NAMALWA (cell line): ENCODE measurements around the gene ZNF160.
"Not testable (repeated sequence)": the region's sequence is repeated elsewhere in the genome, so short reads cannot be mapped to it uniquely, and the experiment has no call there.

Experiments
- DNase-seq: peaks from one replicate; pipeline ENCODE4 v3.0.0-alpha.2; 2015; ENCODE audit warnings: low spot score

The ZNF160 gene

DNA sequence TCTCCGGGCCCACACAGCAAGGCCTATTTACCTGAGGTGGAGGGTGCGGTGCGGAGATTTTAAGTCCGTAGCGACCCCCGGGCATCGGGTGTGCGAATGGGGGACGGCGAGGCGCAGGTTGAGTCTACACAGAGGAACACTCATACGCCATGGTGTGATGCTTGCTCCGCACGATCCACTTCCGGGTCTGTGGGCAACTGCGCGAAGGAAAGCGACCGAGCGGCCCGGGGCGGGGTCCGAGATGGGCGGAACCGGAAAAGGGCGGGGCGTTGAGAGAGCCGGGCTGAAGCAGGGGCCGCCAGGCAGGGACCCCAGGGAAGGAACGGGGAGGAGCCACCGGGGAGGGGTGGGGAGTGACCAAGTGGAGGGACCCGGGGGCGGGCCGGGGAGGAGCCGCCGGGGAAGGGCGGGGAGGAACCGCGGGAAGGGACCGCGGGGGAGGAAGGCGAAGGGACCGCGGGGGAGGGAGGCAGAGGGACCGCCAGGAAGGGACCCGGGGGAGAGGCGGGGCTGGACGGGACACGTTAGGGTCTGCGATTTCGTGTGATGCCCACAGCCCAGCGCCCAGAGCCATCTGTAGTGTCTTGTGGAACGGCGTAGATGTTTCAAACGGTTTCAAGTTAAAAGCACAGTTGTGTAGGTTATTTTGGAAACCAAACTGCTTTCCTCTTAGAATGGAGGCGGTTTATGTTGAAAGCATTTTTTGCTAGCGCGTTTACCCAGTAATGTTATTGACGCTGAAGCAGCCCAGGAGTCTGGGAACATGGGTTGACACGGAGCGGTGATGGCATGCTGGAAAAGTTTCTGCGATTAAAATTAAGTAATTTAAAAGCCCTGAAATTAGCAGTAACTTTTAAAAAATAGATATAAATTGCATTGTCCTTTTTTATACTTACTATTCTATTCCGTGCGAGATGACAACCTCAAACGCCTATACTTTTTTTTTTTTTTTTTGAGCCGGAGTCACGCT, at the start of gene ZNF160:
Gene ZNF160, minus strand, starts transcription at position 189 of the 970 bp plus-strand sequence. CDS start 17,146 bp downstream, outside the sequence.
- peak; percentile 97 for DNase-seq

- DNase-seq: no peak
Measured at GRCh38 chr19:53147645-53148044, 44.4 kb upstream of the ZNF160 start.

GRCh38 chr19:53140351-53140750, 37.1 kb upstream of the ZNF160 start:
- DNase-seq: no peak

DNA sequence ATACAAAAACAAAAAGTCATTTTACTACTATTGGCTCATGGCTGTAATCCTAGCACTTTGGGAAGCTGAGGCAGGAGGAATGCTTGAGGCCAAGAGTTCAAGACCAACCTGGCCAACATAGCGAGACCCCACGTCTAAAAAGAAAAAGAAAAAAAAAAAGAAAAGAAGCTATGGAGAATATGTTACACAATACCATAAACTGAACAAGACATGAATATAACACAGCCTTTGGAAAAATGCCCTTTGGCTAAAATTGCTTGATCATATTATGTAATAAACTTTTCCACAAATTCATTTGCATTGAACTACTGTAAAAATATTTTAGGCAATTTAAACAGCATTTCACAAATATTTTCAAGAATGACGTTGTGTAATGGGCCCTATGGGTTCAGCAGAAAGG, 33.2 kb upstream of the ZNF160 start:
- DNase-seq: no peak

DNA sequence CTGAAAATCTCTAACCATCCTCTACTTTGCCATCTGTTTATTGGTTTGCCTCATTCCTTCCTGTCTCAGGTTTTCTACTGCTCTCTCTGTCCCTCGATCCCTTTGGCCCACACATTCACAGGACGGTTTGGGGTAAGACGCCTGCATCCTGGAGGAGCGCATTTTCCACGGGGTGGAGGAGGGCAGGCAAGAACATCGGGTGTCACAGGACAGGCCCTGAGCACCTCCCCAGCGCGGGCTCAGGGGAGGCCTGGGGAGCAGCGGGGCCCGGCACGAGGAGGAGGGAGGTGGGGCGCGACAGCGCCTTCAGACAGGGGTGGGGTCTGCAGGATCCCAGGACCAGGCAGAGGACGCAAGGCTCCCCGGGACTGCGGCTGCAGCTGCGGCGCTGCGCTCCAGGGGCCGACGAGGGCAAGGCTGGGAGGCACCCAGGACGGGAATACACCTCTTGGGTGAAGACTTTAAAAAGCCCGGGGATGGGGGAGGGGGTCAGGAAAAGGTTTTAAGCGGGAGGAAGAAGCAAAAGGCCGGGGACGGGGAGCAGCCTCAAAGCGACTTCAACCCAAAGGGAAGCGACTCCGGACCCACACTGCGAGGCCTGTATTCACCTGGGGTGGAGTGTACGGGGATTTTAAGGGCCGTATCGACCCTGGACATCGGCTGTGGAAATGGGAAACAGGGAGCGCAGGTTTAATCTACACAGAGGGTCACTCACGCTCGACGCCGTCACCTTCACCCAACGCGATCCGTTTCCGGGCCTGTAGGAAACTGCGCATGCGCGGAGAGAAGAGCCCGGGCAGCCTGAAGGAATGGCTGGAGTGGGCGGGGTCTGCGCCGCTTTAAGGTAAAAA, 29.1 kb upstream of the ZNF160 start, which contains the start of gene ZNF415:
Gene ZNF415, minus strand, starts transcription at position 770 of the 851 bp plus-strand sequence. CDS start 10,234 bp downstream, outside the sequence.
- DNase-seq: no peak

DNA sequence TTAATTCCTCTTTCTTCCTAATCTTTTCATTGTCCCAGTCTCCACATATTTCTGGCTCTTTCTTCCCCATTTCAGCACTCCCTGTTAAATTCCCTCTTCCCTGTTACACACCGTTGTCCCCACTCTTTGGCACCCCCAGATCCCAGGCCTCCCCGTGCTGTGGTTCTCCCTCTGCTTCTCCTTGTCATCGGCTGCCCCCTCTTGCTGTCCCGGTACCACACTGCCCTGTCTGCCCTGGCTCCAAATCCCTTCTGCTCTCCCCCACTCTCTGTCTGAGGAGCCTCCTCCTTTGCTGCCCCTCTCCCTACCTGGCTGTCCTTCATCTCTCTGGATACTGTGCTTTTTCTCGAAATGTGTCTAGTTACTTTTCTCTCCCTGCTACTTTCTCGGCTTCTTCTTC, 28.5 kb upstream of the ZNF160 start:
- DNase-seq: no peak

DNA sequence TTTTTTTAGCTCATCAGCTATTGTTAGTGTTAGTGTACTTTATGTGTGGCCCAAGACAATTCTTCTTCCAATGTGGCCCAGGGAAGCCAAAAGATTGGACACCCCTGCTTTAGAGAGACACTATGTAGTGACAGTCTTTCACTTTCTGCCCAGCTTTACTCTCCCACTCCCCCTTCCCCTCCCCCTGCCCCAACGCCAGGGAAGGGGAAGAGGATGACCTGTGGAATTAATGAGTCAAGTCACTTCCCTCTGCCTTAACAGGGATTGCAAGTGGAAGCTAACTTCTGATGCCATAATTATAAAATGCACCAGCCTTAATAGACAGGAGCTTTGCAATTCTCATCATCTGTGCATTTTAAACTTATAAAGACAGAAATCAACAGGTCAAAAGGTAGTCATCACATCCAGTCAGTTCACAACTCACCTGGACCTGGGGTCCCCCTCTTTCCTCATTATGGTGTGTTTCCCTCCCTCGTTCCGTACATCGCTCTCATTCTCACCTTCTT, 27.9 kb upstream of the ZNF160 start:
- DNase-seq: no peak

DNA sequence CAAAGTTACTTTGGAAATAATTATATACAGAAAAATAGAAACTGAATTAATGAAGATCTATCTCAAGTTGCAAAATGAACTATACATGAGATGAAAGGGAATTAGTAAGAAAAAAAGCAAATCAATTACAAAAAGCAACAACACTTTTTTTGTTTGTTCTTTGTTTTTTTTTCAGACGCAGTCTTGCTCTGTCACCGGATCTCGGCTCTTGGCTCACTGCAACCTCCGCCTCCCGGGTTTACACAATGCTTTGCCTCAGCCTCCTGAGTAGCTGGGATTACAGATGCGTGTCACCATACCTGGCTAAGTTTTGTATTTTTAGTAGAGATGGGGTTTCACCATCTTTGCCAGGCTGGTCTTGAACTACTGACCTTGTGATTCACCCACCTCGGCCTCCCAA, 27.3 kb upstream of the ZNF160 start:
- no peak for DNase-seq

DNA sequence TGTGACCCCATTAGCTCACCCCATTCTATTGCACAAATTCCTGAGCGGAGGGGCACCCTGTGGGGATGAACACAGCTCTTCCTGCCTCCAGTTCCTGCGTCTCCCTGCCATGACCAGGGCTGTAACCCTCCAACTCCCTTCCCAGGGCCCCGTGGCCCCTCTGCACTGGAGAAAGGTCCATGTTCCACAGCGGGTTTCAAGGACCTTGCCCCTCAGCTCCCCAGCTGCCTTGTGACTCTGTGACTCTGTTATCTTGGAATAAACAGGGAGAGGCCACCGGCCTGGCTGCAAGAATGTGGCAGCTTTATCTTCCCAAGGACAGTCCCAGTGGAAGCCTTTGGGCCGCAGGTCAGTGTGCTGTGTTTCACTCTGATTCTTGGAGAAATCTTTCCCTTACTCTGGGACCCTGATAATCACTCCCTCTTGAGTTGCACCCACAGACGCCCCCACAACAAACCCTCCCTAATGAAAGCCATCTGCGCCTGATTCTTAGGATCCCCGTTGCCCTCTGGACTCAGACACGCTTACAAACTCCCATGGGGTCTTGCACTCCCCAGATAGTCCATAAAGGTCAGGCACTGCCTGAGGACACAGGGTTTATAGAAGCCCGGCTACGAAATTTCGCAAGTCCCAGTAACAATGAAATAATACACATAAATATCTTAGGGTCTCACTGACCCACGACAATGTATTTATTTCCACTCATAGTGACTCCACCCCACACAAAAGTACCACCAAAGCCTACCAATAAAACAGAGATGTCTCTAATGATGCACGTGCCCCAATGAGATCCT, 23.7 kb upstream of the ZNF160 start:
- DNase-seq: not testable (repeated sequence)

DNA sequence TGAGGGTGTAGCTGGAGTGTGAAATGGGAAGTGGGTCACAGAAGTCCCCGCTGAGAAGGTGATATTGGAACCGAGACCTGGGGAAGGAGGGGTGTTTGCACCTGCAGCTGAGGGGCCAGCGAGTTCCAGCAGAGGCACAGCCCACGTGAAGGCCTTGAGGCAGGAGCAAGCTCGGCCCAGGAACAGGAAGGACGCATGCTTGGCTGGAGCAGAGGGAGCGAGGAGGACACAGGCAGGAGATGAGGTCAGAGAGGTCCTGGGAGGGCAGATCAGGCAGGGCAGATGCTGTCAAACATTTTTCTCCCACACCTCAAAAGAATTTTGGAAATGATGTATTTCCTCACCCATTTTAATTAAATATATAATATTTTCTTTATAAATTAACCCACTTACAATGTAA, 20.2 kb upstream of the ZNF160 start:
- DNase-seq: no peak

GRCh38 chr19:53112286-53112685, 9.1 kb upstream of the ZNF160 start:
- DNase-seq: no peak

DNA sequence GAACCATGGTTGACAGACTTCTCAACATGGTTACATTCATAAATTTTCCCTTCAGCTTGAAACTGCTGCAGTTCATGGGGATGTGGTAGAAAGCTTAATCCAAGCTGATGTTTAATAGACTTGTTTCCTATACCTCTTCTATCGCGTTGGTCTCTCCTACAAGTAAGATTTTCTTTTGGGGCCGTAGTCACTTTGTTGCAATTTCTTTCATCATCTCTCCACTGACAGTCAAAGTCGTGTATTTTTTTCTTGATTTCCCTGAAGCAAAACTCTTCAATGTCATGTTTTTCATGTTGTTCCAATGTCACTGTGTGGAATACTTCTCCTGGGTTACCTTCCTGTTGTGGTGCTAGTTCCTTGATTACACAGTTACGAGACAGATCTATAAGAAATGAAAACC, 6.3 kb upstream of the ZNF160 start:
- no peak for DNase-seq

GRCh38 chr19:53102756-53103233, 427 bp downstream of the ZNF160 start:
- peak; percentile 54 for DNase-seq

DNA sequence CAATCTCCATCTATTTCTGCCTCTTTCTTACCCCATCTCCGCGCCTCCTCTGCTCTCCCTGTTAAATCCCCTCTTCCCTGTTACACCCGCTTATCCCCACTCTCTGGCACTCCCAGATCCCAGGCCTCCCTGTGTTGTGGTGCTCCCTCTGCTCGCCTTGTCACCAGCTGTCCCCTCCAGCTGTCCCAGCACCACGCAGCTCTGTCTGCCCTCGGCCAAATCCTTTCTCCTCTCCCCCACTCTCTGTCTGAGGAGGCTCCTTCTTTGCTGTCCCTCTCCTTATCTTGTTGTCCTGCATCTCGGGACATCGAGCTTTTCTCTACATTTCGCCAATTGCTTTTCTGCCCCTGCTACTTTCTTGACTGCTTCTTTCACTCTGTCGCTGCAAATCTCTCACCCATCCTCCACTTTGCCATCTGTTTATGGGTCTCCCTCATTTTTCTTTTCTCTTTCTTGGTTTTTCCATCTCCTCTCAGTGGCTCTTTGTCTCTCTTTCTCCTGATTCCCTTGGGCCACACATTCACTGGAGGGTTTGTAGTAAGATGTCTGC, 941 bp downstream of the ZNF160 start:
- peak; percentile 2 for DNase-seq

GRCh38 chr19:53101518-53101917, 1.7 kb downstream of the ZNF160 start:
- peak; percentile 13 for DNase-seq

- DNase-seq: not testable (repeated sequence)
Measured at GRCh38 chr19:53098570-53098969, 4.7 kb downstream of the ZNF160 start.

- not testable (repeated sequence) for DNase-seq
Measured at GRCh38 chr19:53096982-53097690, 6.1 kb downstream of the ZNF160 start.

DNA sequence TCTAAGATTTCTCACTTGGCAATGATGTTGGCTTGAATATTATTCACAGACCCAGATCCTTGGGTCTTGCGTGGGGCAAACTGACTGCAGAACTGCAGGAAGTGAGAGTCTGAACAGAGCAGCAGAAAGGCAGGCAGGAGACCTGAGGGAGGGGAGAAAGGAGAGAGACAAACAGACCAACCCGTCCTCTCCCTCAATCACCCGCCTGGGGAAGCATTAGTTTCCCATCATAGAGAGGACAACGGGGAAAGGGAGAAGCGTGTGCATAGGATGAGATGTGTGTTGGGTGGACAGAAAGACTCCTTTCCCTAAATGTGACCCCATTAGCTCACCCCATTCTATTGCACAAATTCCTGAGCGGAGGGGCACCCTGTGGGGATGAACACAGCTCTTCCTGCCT, 6.6 kb downstream of the ZNF160 start:
- not testable (repeated sequence) for DNase-seq

DNA sequence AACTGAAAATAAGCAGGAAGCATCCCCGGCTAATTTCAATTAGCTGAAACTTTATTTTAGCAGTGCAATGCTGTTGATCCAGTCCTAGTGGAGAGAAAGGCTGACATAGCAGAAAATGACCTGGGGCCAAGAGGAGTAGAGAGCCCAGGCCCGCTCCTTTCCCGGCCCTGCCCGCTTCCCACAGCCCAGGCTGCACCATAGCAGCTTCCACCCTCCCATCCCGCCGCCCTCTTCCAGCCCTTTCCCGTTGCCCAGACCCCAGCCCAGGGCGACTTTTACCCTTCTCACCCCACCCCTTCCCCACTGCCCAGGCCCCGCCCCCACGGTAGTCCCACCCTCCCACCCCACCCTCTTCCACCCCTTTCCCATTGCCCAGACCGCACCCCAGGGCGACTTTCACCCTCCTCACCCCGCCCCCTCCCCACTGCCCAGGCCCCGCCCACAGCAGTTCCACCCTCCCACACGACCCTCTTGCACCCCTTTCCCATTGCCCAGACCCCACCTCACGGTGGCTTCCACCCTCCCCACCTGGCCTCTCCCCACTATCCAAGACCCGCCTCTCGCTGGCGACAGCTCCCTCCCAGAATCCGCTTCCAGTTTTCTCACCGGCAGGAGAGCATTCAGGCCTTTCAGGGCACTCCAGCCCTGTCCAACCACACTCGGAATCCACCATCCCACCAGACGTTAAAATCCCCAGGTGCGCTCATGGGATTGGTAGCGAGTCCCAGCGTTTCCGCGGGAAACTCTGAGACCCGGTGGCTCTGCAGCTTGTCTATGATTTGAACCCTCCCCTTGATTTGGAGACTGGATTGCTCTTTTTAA, 8.3 kb downstream of the ZNF160 start:
- no peak for DNase-seq

- DNase-seq: no peak
Measured at GRCh38 chr19:53092723-53093122, 10.5 kb downstream of the ZNF160 start.
